Measurements from ENCODE around the gene FAM240A. TPM values are rescaled to one million over a fixed set of nuclear protein-coding genes. Genes with fewer than 3 reads are reported as not detected.

FAM240A gene
- total and polyA plus RNA-seq, 10 of the 15 experiments (the other 5 are each of a cell fraction or from before 2014, with no cell fraction given) = not detected

DNA sequence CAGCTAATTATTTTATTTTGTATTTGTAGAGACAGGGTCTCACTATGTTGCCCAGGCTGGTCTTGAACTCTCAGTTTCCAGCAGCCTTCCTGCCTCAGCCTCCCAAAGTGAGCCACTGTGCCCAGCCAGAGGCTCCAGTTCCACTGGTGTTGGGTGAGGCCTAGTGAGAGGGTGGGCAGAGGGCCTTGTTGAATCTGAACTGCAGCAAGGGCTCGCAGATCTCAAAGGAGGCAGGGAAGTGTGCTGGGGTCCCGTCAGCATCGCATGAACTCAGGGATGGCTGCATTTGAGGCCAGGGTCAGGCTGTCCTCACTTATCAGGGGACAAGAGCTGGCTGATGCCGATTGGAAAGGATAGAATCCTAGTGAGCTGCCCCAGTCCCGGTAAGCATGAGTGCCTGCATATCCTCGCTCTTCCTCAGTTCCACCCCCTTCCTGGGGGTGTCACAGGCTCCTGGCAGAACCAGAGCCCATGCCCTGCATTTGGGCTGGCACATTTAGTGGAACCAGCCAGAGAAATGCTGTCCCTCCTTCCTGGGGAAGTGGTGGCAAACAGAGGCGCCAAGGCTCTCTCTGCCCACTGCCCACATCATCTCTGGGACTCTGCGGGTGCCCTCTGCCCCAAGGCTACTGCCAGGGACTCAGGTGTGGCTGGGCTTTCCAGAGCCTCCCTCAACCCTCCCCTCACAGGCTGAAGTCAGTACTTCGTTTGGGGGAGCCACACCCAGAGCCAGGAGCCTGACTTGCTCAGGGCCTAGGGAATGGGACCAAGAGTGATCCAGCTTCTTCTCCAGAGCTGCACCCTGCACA, 57.1 kb downstream of the FAM240A start:
- RAD21 ChIA-PET (ENCODE audit: unreplicated experiment) = no interaction called here
- CTCF ChIA-PET = no interaction called here
- BruUV-seq (replicated peaks) = no TSS peak
- POLR2A ChIA-PET = no interaction called here
- Histone ChIP-seq H3K79me2 (ENCODE audit: control insufficient read depth, insufficient read depth, low read length) (no peaks in the 10 kb centered on the region), H3K36me3 (ENCODE audit: control insufficient read depth in 2 of 2, insufficient read depth in 2 of 2, low read length in 1 of 2) (no peaks in the 10 kb centered on the region), H3K27me3 (replicated peaks in 1 of 2; ENCODE audit: control insufficient read depth in 2 of 2, insufficient read depth in 2 of 2, low read length in 1 of 2) (peaks cover 0 to 1% of the 10 kb centered on the region in 2 experiments; a peak in 1 of 4 replicates), H3K4me2 (ENCODE audit: control insufficient read depth, insufficient read depth) (no peak overlapping the region), H3K9ac (ENCODE audit: control insufficient read depth, insufficient read depth, low read length) (no peak overlapping the region), H3K4me1 (ENCODE audit: control insufficient read depth, insufficient read depth, low read length) (no peaks in the 10 kb centered on the region), H3K27ac (ENCODE audit: control insufficient read depth, insufficient read depth) (no peak overlapping the region), H3K9me3 (replicated peaks; ENCODE audit: control insufficient read depth, insufficient read depth, low read length) (no peaks in the 10 kb centered on the region), H3K4me3 (no peak overlapping the region), H2AFZ (ENCODE audit: control insufficient read depth, low read depth, low read length) (no peak overlapping the region), H4K20me1 (ENCODE audit: control insufficient read depth, insufficient read depth) (no peaks in the 10 kb centered on the region)
- 33% methylated on average over 9 of the region's 9 CpGs for WGBS (ENCODE audit: insufficient coverage, insufficient replicate concordance, low lambda C conversion rate, missing lambda C conversion rate)
- intact Hi-C loops (cut with micrococcal nuclease; ENCODE audit: unreplicated experiment) = no loop called here
- FAIRE-seq (no peak), ATAC-seq (no peak), DNase-seq (ENCODE audit: low read depth, low spot score) (no peak)
- TF ChIP-seq ZNF24 (IDR thresholded peaks at IDR 0.05) (no peak), TCF3 (IDR thresholded peaks at IDR 0.05; ENCODE audit: borderline replicate concordance, insufficient read depth, low read depth, low read length) (no peak), MYB (IDR thresholded peaks at IDR 0.05; ENCODE audit: borderline replicate concordance, low read depth, low read length) (no peak), SRF (IDR thresholded peaks at IDR 0.05; ENCODE audit: low read depth in 2 of 2, low read length in 2 of 2) (no peak), MXI1 (IDR thresholded peaks at IDR 0.05; ENCODE audit: low read depth, low read length) (no peak), MAX (IDR thresholded peaks at IDR 0.05; ENCODE audit: low read depth, low read length) (no peak), ZNF384 (IDR thresholded peaks at IDR 0.05; ENCODE audit: borderline replicate concordance, low read depth, low read length) (no peak), SMC3 (IDR thresholded peaks at IDR 0.05; ENCODE audit: borderline replicate concordance, low read length) (no peak), ZNF622 (IDR thresholded peaks at IDR 0.05) (no peak), POLR2AphosphoS5 (IDR thresholded peaks at IDR 0.05; ENCODE audit: low read length) (no peak), SMARCA5 (IDR thresholded peaks at IDR 0.05) (no peak), GABPA (IDR thresholded peaks at IDR 0.05; ENCODE audit: low read depth) (no peak), NBN (IDR thresholded peaks at IDR 0.05) (no peak), RAD51 (IDR thresholded peaks at IDR 0.05) (no peak), FOXK2 (IDR thresholded peaks at IDR 0.05) (no peak)
- TF ChIP-seq, protein P1, sequence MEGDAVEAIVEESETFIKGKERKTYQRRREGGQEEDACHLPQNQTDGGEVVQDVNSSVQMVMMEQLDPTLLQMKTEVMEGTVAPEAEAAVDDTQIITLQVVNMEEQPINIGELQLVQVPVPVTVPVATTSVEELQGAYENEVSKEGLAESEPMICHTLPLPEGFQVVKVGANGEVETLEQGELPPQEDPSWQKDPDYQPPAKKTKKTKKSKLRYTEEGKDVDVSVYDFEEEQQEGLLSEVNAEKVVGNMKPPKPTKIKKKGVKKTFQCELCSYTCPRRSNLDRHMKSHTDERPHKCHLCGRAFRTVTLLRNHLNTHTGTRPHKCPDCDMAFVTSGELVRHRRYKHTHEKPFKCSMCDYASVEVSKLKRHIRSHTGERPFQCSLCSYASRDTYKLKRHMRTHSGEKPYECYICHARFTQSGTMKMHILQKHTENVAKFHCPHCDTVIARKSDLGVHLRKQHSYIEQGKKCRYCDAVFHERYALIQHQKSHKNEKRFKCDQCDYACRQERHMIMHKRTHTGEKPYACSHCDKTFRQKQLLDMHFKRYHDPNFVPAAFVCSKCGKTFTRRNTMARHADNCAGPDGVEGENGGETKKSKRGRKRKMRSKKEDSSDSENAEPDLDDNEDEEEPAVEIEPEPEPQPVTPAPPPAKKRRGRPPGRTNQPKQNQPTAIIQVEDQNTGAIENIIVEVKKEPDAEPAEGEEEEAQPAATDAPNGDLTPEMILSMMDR (IDR thresholded peaks at IDR 0.05 in 2 of 3, conservative IDR thresholded peaks at IDR 0.05 in 1 of 3; ENCODE audit: control insufficient read depth in 2 of 3, extremely low read depth in 1 of 3, insufficient read depth in 1 of 3, low read depth in 3 of 3, low read length in 3 of 3) = no peak
- TF ChIP-seq, protein P2, sequence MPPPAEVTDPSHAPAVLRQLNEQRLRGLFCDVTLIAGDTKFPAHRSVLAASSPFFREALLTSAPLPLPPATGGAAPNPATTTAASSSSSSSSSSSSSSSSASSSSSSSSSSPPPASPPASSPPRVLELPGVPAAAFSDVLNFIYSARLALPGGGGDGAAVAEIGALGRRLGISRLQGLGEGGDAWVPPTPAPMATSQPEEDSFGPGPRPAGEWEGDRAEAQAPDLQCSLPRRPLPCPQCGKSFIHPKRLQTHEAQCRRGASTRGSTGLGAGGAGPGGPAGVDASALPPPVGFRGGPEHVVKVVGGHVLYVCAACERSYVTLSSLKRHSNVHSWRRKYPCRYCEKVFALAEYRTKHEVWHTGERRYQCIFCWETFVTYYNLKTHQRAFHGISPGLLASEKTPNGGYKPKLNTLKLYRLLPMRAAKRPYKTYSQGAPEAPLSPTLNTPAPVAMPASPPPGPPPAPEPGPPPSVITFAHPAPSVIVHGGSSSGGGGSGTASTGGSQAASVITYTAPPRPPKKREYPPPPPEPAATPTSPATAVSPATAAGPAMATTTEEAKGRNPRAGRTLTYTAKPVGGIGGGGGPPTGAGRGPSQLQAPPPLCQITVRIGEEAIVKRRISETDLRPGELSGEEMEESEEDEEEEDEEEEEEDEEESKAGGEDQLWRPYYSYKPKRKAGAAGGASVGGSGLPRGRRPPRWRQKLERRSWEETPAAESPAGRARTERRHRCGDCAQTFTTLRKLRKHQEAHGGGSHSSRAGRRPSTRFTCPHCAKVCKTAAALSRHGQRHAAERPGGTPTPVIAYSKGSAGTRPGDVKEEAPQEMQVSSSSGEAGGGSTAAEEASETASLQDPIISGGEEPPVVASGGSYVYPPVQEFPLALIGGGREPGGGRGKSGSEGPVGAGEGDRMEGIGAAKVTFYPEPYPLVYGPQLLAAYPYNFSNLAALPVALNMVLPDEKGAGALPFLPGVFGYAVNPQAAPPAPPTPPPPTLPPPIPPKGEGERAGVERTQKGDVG (CRISPR knock-in tag; IDR thresholded peaks at IDR 0.05) = no peak
- in situ Hi-C loops (cut with MboI) = no loop called here
- SMC1A ChIA-PET (ENCODE audit: uncharacterized antibody, unreplicated experiment) = no interaction called here

Measured in GM12878 (cell line).